ENCODE data around the gene PPA1.
A peak's percentile ranks its signal among the peaks of the same experiment; 100 is the strongest.

PPA1 gene

DNA sequence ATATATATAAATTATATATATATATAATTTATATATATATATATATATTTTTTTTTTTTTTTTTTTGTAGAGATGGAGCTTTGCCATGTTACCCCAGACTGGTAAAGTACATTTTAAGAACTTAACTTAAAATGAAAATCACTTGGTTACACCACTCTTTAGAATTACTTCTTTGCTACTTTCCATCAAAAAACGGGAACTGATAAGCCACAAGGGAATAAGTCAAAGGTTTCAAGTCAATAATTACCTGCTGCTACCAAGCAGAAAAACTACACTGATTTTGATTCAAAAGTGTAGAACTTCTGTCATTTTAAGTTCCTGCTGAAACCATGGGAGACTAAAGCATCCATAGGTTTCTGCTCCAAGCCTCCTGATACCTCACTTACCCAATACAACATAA is 12.2 kb downstream of the PPA1 start:
- H3K27me3 ChIP-seq (ENCODE audit: control insufficient read depth in 1 of 2, insufficient read depth in 2 of 2, low read length in 2 of 2) = no peaks in the 10 kb centered on the region
- peaks cover under 1 to 4% of the 10 kb centered on the region in 2 donors for H3K36me3 ChIP-seq (ENCODE audit: control insufficient read depth in 1 of 2, insufficient read depth in 2 of 2, low read length in 2 of 2)
- no peaks in the 10 kb centered on the region for H3K9me3 ChIP-seq (ENCODE audit: control insufficient read depth in 1 of 2, low read length in 2 of 2)
- H3K27ac ChIP-seq (ENCODE audit: low read depth, low read length) = no peak overlapping the region
- peak overlapping the region in 1 of 2 donors; percentile 7 for H3K9ac ChIP-seq (ENCODE audit: low read depth in 1 of 2, low read length in 2 of 2)
- peaks cover 2 to 5% of the 10 kb centered on the region in 2 donors for H3K4me1 ChIP-seq (ENCODE audit: control insufficient read depth in 1 of 2, insufficient read depth in 2 of 2, low read length in 2 of 2)
- H3K4me3 ChIP-seq (ENCODE audit: low read depth in 1 of 2, low read length in 2 of 2) = no peak overlapping the region

DNA sequence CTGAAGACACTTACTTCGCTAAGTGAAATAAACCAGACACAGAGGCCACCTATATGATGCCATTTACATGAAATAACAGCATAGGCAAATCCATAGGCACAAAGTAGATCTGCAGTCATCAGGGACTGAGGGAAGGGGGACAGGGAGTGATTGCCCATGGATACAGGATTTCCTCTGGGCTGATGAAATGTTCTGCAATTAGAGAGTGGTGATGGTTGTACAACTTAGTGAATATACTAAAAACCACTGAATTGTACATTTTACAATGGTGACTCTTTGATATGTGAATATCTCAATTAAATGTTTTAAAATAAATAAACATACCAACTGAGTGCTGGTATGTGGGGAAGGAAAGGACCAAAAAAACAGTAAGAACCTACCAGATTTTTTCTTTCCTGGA is 20.4 kb downstream of the PPA1 start:
- Histone ChIP-seq H3K27ac (ENCODE audit: low read depth, low read length) (no peak overlapping the region), H3K4me1 (ENCODE audit: control insufficient read depth in 1 of 2, insufficient read depth in 2 of 2, low read length in 2 of 2) (no peaks in the 10 kb centered on the region), H3K9me3 (ENCODE audit: control insufficient read depth in 1 of 2, low read length in 2 of 2) (no peaks in the 10 kb centered on the region), H3K9ac (ENCODE audit: low read depth in 1 of 2, low read length in 2 of 2) (no peak overlapping the region), H3K36me3 (ENCODE audit: control insufficient read depth in 1 of 2, insufficient read depth in 2 of 2, low read length in 2 of 2) (peaks cover 24 to 56% of the 10 kb centered on the region in 2 donors), H3K27me3 (ENCODE audit: control insufficient read depth in 1 of 2, insufficient read depth in 2 of 2, low read length in 2 of 2) (no peaks in the 10 kb centered on the region), H3K4me3 (ENCODE audit: low read depth in 1 of 2, low read length in 2 of 2) (no peak overlapping the region)

DNA sequence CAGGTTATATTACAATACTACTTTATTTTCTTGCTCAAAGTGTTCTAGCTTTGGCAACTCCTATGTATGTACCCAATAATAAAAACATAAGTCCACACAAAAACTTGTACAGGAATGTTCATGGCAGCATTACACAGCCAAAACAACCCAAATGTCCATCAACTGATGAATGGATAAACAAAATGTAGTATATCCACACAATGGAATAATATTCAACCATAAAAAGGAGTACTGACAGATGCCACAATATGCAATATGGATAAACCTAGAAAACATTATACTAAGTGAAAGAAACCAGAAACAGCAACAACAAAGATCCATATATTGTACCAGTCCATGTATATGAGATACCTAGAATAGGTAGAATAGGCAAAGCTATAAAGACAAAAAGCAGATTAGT is 21.0 kb downstream of the PPA1 start:
- Histone ChIP-seq H3K27me3 (ENCODE audit: control insufficient read depth in 1 of 2, insufficient read depth in 2 of 2, low read length in 2 of 2) (no peaks in the 10 kb centered on the region), H3K36me3 (ENCODE audit: control insufficient read depth in 1 of 2, insufficient read depth in 2 of 2, low read length in 2 of 2) (peaks cover 24 to 62% of the 10 kb centered on the region in 2 donors), H3K4me1 (ENCODE audit: control insufficient read depth in 1 of 2, insufficient read depth in 2 of 2, low read length in 2 of 2) (no peaks in the 10 kb centered on the region), H3K9me3 (ENCODE audit: control insufficient read depth in 1 of 2, low read length in 2 of 2) (no peaks in the 10 kb centered on the region), H3K4me3 (ENCODE audit: low read depth in 1 of 2, low read length in 2 of 2) (no peak overlapping the region), H3K27ac (ENCODE audit: low read depth, low read length) (no peak overlapping the region), H3K9ac (ENCODE audit: low read depth in 1 of 2, low read length in 2 of 2) (no peak overlapping the region)

DNA sequence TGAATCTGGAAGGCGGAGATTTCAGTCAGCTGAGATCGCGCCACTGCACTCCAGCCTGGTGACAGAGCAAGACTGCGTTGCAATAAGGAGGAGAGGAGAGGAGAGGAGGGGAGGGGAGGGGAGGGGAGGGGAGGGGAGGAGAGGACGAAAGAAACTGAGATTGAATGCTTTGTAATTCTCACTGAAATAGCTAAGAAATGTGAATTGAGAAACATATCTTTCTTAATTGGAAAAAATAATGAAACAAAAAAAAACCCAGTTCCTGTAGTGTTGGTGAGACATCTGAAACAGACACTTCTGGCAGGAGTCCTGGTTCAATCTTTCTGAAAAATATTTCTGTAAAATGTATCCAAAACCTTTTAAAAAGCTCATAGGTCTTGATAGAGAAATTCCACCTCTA is 26.5 kb downstream of the PPA1 start:
- Histone ChIP-seq H3K27me3 (ENCODE audit: control insufficient read depth in 1 of 2, insufficient read depth in 2 of 2, low read length in 2 of 2) (no peaks in the 10 kb centered on the region), H3K27ac (ENCODE audit: low read depth, low read length) (no peak overlapping the region), H3K36me3 (ENCODE audit: control insufficient read depth in 1 of 2, insufficient read depth in 2 of 2, low read length in 2 of 2) (peaks cover 27 to 74% of the 10 kb centered on the region in 2 donors), H3K9ac (ENCODE audit: low read depth in 1 of 2, low read length in 2 of 2) (no peak overlapping the region), H3K4me1 (ENCODE audit: control insufficient read depth in 1 of 2, insufficient read depth in 2 of 2, low read length in 2 of 2) (no peaks in the 10 kb centered on the region), H3K9me3 (ENCODE audit: control insufficient read depth in 1 of 2, low read length in 2 of 2) (no peaks in the 10 kb centered on the region), H3K4me3 (ENCODE audit: low read depth in 1 of 2, low read length in 2 of 2) (no peak overlapping the region)

DNA sequence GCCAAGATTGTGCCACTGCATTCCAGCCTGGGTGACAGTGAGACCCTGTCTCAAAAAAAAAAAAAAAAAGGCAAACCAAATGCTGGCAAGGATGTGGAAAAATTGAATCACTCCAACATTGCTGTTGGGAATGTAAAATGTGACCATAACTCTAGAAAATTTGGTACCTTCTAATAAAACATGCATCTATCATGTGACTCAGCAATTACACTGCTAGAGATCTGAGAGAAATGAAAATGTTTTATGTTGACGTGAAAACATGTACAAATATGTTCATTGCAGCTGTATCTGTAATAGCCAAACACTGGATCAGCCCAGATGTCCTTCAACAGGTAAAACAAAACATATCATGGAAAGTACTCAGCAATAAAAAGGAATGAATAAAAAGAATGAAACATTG is 32.1 kb downstream of the PPA1 start:
- Histone ChIP-seq H3K27me3 (ENCODE audit: control insufficient read depth in 1 of 2, insufficient read depth in 2 of 2, low read length in 2 of 2) (no peaks in the 10 kb centered on the region), H3K9me3 (ENCODE audit: control insufficient read depth in 1 of 2, low read length in 2 of 2) (no peaks in the 10 kb centered on the region), H3K36me3 (ENCODE audit: control insufficient read depth in 1 of 2, insufficient read depth in 2 of 2, low read length in 2 of 2) (peaks cover 14 to 45% of the 10 kb centered on the region in 2 donors), H3K4me3 (ENCODE audit: low read depth in 1 of 2, low read length in 2 of 2) (no peak overlapping the region), H3K9ac (ENCODE audit: low read depth in 1 of 2, low read length in 2 of 2) (no peak overlapping the region), H3K27ac (ENCODE audit: low read depth, low read length) (no peak overlapping the region), H3K4me1 (ENCODE audit: control insufficient read depth in 1 of 2, insufficient read depth in 2 of 2, low read length in 2 of 2) (no peaks in the 10 kb centered on the region)

DNA sequence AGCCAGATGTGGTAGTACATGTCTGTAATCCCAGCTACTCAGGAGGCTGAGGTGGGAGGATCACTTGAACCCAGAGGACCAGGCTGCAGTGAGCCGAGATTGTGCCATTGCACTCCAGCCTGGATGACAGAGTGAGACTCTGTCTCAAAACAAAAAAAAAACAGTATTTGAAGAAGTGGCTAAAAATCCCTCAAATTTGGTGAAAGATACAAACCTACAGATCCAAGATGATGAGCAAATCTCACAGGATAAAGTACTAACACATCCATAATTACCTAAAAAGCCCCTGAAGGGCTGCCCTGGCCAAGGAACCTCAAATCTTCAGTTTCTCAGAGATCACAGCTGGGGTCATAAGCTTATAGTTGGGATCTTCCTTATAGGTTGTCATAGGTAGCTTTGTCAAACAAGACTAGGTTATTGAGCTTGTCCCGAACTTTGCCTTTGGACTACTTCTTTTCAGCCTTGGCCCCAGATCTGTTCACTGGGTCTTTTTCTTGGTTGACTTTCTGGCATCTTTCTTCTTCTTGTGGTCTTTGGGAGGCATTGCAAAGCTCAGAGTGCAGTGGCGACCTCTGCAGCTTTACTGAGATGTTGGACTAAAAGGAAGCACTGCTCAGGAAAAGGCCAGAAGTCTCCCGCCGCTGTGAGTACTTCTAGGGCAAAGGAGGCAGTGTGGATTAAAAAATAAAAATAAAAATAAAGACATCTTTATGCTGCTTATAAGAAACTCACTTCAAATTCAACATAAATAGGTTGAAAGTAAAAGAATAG is 34.3 kb downstream of the PPA1 start:
- Histone ChIP-seq H3K4me1 (ENCODE audit: control insufficient read depth in 1 of 2, insufficient read depth in 2 of 2, low read length in 2 of 2) (no peaks in the 10 kb centered on the region), H3K36me3 (ENCODE audit: control insufficient read depth in 1 of 2, insufficient read depth in 2 of 2, low read length in 2 of 2) (peaks cover 9 to 28% of the 10 kb centered on the region in 2 donors), H3K27me3 (ENCODE audit: control insufficient read depth in 1 of 2, insufficient read depth in 2 of 2, low read length in 2 of 2) (no peaks in the 10 kb centered on the region), H3K27ac (ENCODE audit: low read depth, low read length) (no peak overlapping the region), H3K4me3 (ENCODE audit: low read depth in 1 of 2, low read length in 2 of 2) (no peak overlapping the region), H3K9me3 (ENCODE audit: control insufficient read depth in 1 of 2, low read length in 2 of 2) (no peaks in the 10 kb centered on the region), H3K9ac (ENCODE audit: low read depth in 1 of 2, low read length in 2 of 2) (no peak overlapping the region)

DNA sequence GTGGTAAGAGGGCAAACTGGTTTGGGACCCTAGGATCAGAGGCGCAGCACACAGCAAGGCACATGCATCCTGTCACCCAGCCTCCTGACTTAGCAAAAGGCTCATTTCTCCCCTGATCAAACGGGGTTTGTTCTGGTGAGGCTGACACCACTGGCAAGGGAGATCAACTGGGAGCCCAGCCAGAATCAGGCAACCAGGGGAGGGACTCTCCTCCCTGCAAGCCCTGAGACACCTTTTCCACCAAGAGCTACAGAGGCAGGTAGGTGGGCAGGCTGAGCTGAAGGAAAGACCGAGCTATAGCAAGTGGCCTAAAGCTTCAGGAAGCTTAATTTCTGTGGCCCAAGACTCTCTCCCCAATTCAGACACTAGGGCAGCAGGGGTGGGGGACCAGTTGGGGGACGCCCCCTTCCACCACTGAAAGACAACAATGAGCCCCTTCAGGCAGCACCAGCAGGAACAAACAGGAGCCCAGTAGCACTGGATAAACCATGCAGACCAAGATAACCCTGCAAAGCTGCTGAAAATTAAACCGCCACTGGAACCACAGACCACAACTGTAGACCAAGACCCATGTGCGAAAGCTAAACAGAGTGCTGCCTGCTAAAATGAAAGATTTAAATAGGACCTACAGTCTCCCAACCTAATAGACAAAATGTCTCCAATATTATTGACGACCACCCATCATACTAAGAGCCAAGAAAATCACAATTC is 35.8 kb downstream of the PPA1 start:
- no peak overlapping the region for H3K9ac ChIP-seq (ENCODE audit: low read depth in 1 of 2, low read length in 2 of 2)
- no peak overlapping the region for H3K27ac ChIP-seq (ENCODE audit: low read depth, low read length)
- no peaks in the 10 kb centered on the region for H3K4me1 ChIP-seq (ENCODE audit: control insufficient read depth in 1 of 2, insufficient read depth in 2 of 2, low read length in 2 of 2)
- H3K36me3 ChIP-seq (ENCODE audit: control insufficient read depth in 1 of 2, insufficient read depth in 2 of 2, low read length in 2 of 2) = peaks cover 0 to 16% of the 10 kb centered on the region in 2 donors
- no peaks in the 10 kb centered on the region for H3K27me3 ChIP-seq (ENCODE audit: control insufficient read depth in 1 of 2, insufficient read depth in 2 of 2, low read length in 2 of 2)
- no peaks in the 10 kb centered on the region for H3K9me3 ChIP-seq (ENCODE audit: control insufficient read depth in 1 of 2, low read length in 2 of 2)
- no peak overlapping the region for H3K4me3 ChIP-seq (ENCODE audit: low read depth in 1 of 2, low read length in 2 of 2)

DNA sequence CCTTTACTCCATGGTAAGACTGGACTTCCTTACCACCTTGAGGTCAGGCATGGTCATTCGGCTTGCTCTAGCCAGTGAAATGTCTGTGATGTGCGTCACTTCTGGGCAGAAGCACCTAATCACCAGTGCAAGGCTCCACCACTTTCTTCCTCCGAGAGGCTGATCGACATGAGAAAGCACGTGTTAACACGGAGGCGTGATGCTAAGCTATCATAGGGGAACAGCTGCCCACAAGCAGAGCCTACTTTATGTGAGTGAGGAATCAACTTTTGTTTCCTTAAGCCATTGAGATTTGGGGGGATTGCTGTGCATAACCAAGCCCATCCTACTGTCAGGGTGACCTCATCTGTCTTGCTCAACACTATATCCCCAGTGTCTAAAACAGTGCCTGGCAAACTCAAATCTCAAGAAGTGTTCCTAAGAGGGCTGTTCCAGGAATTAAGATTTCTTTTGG is 39.8 kb downstream of the PPA1 start:
- H3K36me3 ChIP-seq (ENCODE audit: control insufficient read depth in 1 of 2, insufficient read depth in 2 of 2, low read length in 2 of 2) = peaks cover 0 to 1% of the 10 kb centered on the region in 2 donors
- H3K27me3 ChIP-seq (ENCODE audit: control insufficient read depth in 1 of 2, insufficient read depth in 2 of 2, low read length in 2 of 2) = no peaks in the 10 kb centered on the region
- no peak overlapping the region for H3K4me3 ChIP-seq (ENCODE audit: low read depth in 1 of 2, low read length in 2 of 2)
- H3K9ac ChIP-seq (ENCODE audit: low read depth in 1 of 2, low read length in 2 of 2) = no peak overlapping the region
- no peaks in the 10 kb centered on the region for H3K4me1 ChIP-seq (ENCODE audit: control insufficient read depth in 1 of 2, insufficient read depth in 2 of 2, low read length in 2 of 2)
- H3K9me3 ChIP-seq (ENCODE audit: control insufficient read depth in 1 of 2, low read length in 2 of 2) = no peaks in the 10 kb centered on the region
- H3K27ac ChIP-seq (ENCODE audit: low read depth, low read length) = no peak overlapping the region

DNA sequence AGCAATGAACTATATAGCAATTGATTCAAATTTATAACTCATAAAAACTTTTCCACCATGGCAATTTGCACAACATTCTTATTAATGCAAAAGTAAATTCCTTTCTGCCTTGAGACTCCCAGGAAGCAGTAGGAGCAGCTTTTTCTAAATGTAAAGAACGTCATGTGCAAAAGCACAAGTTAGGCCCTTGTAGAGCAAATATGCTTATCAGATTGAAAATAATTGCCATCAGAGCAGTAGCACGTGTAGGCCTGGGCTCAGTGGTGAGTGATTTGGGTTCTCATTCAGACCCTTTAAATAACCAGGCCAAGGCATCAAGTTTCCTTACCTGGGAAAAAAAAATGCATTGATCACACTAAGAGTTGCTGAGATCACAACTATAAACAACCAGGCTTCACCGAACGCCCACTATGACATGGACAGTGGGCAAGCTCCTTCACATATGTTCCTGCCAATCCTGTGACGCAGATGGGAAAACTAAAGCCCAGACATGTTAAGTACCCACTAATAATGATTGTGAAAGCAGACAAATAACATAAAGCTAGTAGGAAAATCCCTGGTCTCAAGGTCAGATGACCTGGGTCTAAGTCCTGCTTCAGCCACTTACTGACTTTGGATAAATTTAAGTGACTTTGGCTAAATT is 40.8 kb downstream of the PPA1 start:
- Histone ChIP-seq H3K9me3 (ENCODE audit: control insufficient read depth in 1 of 2, low read length in 2 of 2) (no peaks in the 10 kb centered on the region), H3K9ac (ENCODE audit: low read depth in 1 of 2, low read length in 2 of 2) (no peak overlapping the region), H3K27ac (ENCODE audit: low read depth, low read length) (no peak overlapping the region), H3K27me3 (ENCODE audit: control insufficient read depth in 1 of 2, insufficient read depth in 2 of 2, low read length in 2 of 2) (no peaks in the 10 kb centered on the region), H3K4me3 (ENCODE audit: low read depth in 1 of 2, low read length in 2 of 2) (no peak overlapping the region), H3K4me1 (ENCODE audit: control insufficient read depth in 1 of 2, insufficient read depth in 2 of 2, low read length in 2 of 2) (no peaks in the 10 kb centered on the region), H3K36me3 (ENCODE audit: control insufficient read depth in 1 of 2, insufficient read depth in 2 of 2, low read length in 2 of 2) (no peaks in the 10 kb centered on the region)

DNA sequence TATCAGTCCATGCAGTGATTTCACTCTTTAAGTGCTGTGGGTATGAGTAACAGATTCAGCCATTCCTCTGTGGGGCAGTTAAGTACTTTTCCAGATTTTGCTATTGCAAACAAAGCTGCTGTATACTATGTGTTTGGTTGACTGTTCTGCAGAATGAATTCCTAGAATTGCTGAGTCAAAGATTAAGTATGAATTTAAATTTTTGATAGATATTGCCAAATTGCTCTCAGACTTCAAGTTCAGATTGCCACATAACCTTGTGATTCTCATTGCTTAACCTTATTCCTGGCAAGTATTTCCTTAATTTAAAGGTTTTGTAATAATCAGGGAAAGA is 41.3 kb downstream of the PPA1 start:
- H3K9me3 ChIP-seq (ENCODE audit: control insufficient read depth in 1 of 2, low read length in 2 of 2) = no peaks in the 10 kb centered on the region
- no peak overlapping the region for H3K9ac ChIP-seq (ENCODE audit: low read depth in 1 of 2, low read length in 2 of 2)
- no peak overlapping the region for H3K27ac ChIP-seq (ENCODE audit: low read depth, low read length)
- H3K36me3 ChIP-seq (ENCODE audit: control insufficient read depth in 1 of 2, insufficient read depth in 2 of 2, low read length in 2 of 2) = no peaks in the 10 kb centered on the region
- H3K27me3 ChIP-seq (ENCODE audit: control insufficient read depth in 1 of 2, insufficient read depth in 2 of 2, low read length in 2 of 2) = no peaks in the 10 kb centered on the region
- H3K4me1 ChIP-seq (ENCODE audit: control insufficient read depth in 1 of 2, insufficient read depth in 2 of 2, low read length in 2 of 2) = no peaks in the 10 kb centered on the region
- no peak overlapping the region for H3K4me3 ChIP-seq (ENCODE audit: low read depth in 1 of 2, low read length in 2 of 2)
